Panc1 (cell line): ENCODE results near the gene ABCC11.

Experiments used
- CTCF ChIP-seq: fragments of 450-650 bp; IDR thresholded peaks from 2 replicates; pipeline ENCODE4 v1.5.1; 2017; ENCODE audit warnings: mild to moderate bottlenecking
- POLR2AphosphoS5 ChIP-seq: IDR thresholded peaks from 2 replicates; pipeline ENCODE4 v1.6.1; 2012; ENCODE audit warnings: mild to moderate bottlenecking, low read depth, low read length, moderate library complexity
- REST ChIP-seq, 2 experiments: IDR thresholded peaks; 2 replicates each; pipeline ENCODE4 v1.6.1; 2011 to 2012; ENCODE audit warnings: low read depth in 2 of 2, control low read depth in 1 of 2, low read length in 1 of 2, mild to moderate bottlenecking in 1 of 2, moderate library complexity in 1 of 2; ENCODE audit not compliant: insufficient read depth in 1 of 2
- SIN3A ChIP-seq: IDR thresholded peaks from 2 replicates; pipeline ENCODE4 v1.6.1; 2012; ENCODE audit warnings: low read depth, mild to moderate bottlenecking, low read length, moderate library complexity, borderline replicate concordance; ENCODE audit not compliant: insufficient read depth

GRCh38 chr16:48272837-48273421 lies 25.6 kb upstream of the ABCC11 start:
- TF ChIP-seq CTCF (no peak), REST (IDR thresholded peaks at IDR 0.05; ENCODE audit: insufficient read depth in 1 of 2, low read depth in 2 of 2, low read length in 1 of 2) (no peak), POLR2AphosphoS5 (no peak), SIN3A (no peak)
